Chondrocyte (in vitro differentiated cells): Measurements from ENCODE around the gene ACCS. TPM values are rescaled to one million over a fixed set of nuclear protein-coding genes. Genes with fewer than 3 reads are reported as not detected.

Experiments
- DNase-seq: peaks from one replicate; pipeline ENCODE4 v3.0.0; 2021; ENCODE audit warnings: mixed read lengths, low spot score
- H3K27ac Mint-ChIP-seq: one replicate; pipeline ENCODE4 v1.8.0; 2021; ENCODE audit warnings: mild to moderate bottlenecking, moderate library complexity, mixed read lengths; ENCODE audit not compliant: unreplicated experiment
- H3K27me3 Mint-ChIP-seq: 2 replicates; pipeline ENCODE4 v1.8.0; 2021; ENCODE audit warnings: low read depth, mixed read lengths
- H3K36me3 Mint-ChIP-seq: 2 replicates; pipeline ENCODE4 v1.8.0; 2021; ENCODE audit warnings: low read depth, mixed read lengths
- H3K4me1 Mint-ChIP-seq: 2 replicates; pipeline ENCODE4 v1.8.0; 2021; ENCODE audit warnings: low read depth, mild to moderate bottlenecking, mixed read lengths
- H3K4me3 Mint-ChIP-seq: one replicate; pipeline ENCODE4 v1.8.0; 2021; ENCODE audit warnings: mild to moderate bottlenecking, moderate library complexity, mixed read lengths; ENCODE audit not compliant: unreplicated experiment
- H3K9me3 Mint-ChIP-seq: 2 replicates; pipeline ENCODE4 v1.8.0; 2021; ENCODE audit warnings: low read depth, mixed read lengths
- total RNA-seq: library from RNA; stranded (reverse); gene quantifications from 3 replicates; pipeline ENCODE4 v1.2.1, GENCODE V29; 2021
- TF ChIP-seq, protein P1 (sequence below): fragments of 200-600 bp; sonication (generic); IDR thresholded peaks from 2 replicates; pipeline ENCODE4 v1.5.0; 2021; ENCODE audit warnings: antibody characterized with exemption, mild to moderate bottlenecking, moderate library complexity

ACCS gene
- total RNA-seq, 1 donor from 2014 or later, result 11.1 TPM

DNA sequence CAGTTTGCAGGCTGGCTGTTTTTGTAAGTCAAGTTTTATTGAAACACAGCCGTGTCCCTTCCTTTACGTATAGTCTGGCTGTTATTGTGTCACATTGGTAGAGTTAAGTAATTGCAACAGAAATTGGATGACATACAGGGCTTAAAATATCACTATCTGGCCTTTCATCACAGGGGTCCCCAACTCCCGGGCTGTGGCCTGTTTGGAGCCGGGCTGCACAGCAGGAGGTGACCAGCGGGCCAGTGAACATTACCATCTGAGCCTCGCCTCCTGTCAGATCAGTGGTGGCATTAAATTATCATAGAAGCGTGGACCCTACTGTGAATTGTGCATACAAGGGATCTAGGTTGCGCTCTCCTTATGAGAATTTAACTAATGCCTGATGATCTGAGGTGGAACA lies 61.1 kb downstream of the ACCS start:
- H3K9me3 Mint-ChIP-seq, result no peaks in the 10 kb centered on the region
- H3K4me3 Mint-ChIP-seq, result no peak overlapping the region
- no peak overlapping the region for H3K27ac Mint-ChIP-seq
- TF ChIP-seq, protein P1, sequence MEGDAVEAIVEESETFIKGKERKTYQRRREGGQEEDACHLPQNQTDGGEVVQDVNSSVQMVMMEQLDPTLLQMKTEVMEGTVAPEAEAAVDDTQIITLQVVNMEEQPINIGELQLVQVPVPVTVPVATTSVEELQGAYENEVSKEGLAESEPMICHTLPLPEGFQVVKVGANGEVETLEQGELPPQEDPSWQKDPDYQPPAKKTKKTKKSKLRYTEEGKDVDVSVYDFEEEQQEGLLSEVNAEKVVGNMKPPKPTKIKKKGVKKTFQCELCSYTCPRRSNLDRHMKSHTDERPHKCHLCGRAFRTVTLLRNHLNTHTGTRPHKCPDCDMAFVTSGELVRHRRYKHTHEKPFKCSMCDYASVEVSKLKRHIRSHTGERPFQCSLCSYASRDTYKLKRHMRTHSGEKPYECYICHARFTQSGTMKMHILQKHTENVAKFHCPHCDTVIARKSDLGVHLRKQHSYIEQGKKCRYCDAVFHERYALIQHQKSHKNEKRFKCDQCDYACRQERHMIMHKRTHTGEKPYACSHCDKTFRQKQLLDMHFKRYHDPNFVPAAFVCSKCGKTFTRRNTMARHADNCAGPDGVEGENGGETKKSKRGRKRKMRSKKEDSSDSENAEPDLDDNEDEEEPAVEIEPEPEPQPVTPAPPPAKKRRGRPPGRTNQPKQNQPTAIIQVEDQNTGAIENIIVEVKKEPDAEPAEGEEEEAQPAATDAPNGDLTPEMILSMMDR, result no peak
- H3K4me1 Mint-ChIP-seq, result peaks cover 26% of the 10 kb centered on the region
- peaks cover 27% of the 10 kb centered on the region for H3K36me3 Mint-ChIP-seq
- no peaks in the 10 kb centered on the region for H3K27me3 Mint-ChIP-seq
- DNase-seq, result no peak

DNA sequence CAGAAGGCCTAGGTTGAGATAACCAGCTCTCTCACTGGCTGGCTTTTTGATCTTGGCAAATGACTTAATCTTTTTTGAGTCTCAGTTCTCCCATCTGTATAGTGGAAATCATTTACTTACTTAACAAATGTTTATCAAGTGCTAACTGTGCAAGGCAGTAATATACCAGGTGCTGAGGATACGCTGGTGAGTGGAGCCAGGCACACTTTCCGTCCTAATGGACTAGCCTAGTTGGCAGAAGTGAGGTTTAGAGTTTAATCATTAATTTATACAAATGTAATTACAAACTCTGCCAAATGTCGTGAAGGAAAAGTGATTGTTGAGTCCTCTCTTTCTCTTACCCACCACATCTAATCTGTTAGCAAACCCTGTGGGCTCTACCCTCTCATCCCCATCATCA lies 62.7 kb downstream of the ACCS start:
- TF ChIP-seq, protein P1, result no peak
- no peak for DNase-seq
- Mint-ChIP-seq H3K4me1 (peaks cover 26% of the 10 kb centered on the region), H3K4me3 (no peak overlapping the region), H3K9me3 (no peaks in the 10 kb centered on the region), H3K27me3 (no peaks in the 10 kb centered on the region), H3K27ac (no peak overlapping the region), H3K36me3 (peaks cover 29% of the 10 kb centered on the region)

DNA sequence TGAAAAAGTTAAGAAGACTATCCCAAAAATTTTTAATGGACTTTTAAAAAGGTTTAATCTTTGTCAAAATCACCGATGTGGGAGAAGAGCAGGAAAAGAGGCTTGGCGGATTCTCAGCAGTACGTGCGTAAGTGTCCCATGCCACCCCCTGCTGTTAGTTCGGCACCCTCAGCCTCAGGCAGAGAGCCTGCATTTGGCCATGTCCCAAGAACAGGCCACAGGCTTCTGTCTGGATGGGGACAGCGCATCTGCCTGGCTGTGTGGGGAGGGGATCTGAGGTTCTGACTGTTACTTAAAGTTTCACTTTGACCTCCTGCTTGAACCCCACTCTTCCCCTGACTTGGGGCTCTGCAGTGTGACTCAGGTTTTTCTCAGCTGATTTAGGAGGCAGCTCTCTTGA lies 64.7 kb downstream of the ACCS start:
- Mint-ChIP-seq H3K27ac (peak overlapping the region; percentile 4), H3K4me1 (peaks cover 11% of the 10 kb centered on the region), H3K9me3 (no peaks in the 10 kb centered on the region), H3K36me3 (peaks cover 26% of the 10 kb centered on the region), H3K27me3 (no peaks in the 10 kb centered on the region), H3K4me3 (no peak overlapping the region)
- no peak for DNase-seq
- TF ChIP-seq, protein P1, result no peak

DNA sequence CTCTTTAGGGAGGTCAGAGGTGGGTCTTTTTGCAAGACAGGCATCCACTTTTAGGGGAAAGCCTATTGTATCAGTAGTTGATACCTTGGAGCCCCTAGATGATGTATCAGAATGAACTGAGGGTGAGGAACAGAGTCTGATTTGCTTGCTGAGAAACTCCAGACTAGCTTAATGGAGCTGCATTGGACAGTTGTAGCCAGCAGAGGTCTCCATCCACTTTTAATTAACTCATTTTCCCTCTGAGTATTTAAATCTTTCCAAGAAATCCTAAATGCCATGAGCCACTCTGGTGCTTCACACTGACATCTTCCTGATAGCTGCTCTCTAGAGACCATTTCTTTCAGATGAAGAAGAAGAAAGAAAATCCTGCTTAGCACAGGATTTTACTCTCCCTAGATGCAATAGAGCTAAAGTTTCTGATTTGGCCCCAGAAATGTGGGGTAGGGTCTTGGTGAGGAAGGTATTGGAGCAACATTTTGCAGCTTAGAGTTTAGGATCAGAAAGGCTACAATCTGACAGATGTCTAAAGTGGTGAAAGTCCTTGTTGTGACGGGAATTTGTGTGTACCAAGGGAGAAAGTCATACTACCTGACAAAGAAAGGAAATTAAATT lies 67.4 kb downstream of the ACCS start:
- Mint-ChIP-seq H3K4me1 (peaks cover 27% of the 10 kb centered on the region), H3K27ac (no peak overlapping the region), H3K9me3 (no peaks in the 10 kb centered on the region), H3K27me3 (no peaks in the 10 kb centered on the region), H3K4me3 (no peak overlapping the region), H3K36me3 (peaks cover 15% of the 10 kb centered on the region)
- no peak for DNase-seq
- TF ChIP-seq, protein P1, result peak; percentile 87

Other genes starting within 250 kb of the ACCS start
- gene ALKBH3, start 185.4 kb upstream of the ACCS start, total RNA-seq, result 20.1 to 26.5 TPM (median 25.5 TPM) in 3 replicates
- gene C11orf96, start 123.6 kb upstream of the ACCS start, total RNA-seq, result 1.9 to 33.4 TPM (median 31.9 TPM) in 3 replicates
- not detected in 3 replicates for gene ACCSL, start 18.3 kb upstream of the ACCS start, total RNA-seq
- 106 to 116 TPM (median 108 TPM) in 3 replicates for gene EXT2, start 29.4 kb downstream of the ACCS start, total RNA-seq
- gene ALX4, start 243.9 kb downstream of the ACCS start, total RNA-seq, result 0.08 to 0.22 TPM in 2 of 3 replicates, not detected in the other